NCI-H187 (cell line): ENCODE data around the gene ZNF592.

ENCODE experiments used
- DNase-seq, 2 experiments: peaks; one replicate each; lab custom pipeline; 2025; lab: John Stamatoyannopoulos, UW

The ZNF592 gene

DNA sequence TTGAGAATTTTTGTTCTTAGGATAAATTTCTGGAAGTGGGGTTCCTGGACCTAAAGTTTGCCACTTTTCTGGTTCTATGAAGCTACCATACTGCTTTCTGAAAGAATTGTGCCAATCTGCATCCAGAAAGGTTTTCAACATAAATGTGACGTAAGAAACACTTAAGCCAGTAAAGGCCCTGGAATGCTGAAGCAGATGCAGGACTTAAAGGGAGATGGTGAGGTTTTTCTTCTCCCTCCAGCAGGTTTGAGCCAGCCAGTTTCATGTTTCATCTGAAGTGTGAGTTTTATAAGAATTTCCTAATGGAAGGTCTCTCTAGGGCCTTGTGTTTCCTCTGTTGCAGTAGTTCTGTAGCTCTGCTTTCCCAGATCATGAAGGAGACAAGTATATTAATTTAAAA lies 33.1 kb downstream of the ZNF592 start:
- DNase-seq, result no peak

DNA sequence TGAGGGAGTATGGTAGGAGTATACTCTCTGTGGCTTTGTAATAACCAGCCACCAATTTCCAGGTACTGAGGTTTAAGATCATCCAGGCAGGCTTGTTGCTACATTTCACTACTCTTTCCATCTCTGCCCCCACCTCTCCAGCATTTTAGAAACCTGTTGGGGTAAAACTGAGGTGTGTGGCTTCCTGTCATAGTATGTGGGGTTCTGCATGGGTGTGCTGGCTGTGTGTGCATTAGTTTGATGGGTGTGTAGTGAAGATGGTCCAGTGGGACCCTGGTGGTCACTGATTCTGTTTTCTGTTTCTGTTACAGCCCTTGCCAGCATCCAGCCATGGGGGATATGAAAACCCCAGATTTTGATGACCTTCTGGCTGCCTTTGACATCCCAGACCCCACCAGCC lies 34.0 kb downstream of the ZNF592 start:
- no peak for DNase-seq

GRCh38 chr15:84783493-84784251 lies 35.3 kb downstream of the ZNF592 start:
- DNase-seq, result no peak

DNA sequence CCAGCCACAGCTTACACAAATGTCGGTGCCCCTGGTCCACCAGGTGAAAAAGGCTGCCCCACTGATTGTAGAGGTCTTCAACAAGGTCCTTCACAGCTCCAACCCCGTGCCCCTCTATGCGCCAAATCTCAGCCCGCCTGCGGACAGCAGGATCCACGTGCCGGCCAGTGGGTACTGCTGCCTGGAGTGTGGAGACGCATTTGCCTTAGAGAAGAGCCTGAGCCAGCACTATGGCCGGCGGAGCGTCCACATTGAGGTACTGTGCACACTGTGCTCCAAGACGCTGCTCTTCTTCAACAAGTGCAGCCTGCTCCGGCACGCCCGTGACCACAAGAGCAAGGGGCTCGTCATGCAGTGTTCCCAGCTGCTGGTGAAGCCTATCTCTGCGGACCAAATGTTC lies 35.9 kb downstream of the ZNF592 start:
- no peak for DNase-seq

DNA sequence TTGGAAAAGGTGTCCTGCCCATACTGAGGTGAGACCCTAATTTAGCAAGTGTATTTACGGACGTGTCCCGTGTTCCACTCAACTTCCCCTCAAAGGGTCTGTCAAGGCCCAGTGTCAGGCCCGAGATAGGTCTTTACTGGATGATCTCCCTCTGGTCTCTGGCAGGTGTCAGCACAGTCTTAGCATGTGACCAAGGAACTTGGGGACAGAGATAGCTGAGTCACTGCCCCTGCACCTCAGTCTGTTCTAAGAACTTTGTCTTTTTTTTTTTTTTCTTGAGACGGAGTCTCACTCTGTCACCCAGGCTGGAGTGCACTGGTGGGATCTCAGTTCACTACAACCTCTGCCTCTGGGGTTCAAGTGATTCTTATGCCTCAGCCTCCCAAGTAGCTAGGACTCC lies 36.7 kb downstream of the ZNF592 start:
- no peak for DNase-seq

DNA sequence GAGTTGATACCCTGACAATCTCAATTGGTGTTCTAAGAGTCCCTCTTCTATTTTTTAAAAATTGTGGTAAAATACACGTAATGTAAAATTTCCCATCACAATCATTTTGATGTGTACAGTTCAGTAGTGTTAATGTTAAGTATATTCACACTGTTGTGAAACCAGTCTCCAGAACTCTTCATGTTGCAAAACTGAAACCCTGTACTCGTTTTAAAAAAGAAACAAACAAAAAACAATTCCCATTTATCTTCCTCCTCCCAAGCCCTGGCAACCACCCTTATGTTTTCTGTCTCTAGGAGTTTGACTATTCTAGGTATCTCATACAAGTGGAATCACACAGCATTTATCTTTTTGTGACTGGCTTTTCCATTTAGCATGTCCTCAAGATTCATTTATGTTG lies 40.1 kb downstream of the ZNF592 start:
- DNase-seq, result no peak

- no peak for DNase-seq
Measured at GRCh38 chr15:84789762-84790161, 41.4 kb downstream of the ZNF592 start.

GRCh38 chr15:84790676-84791075 lies 42.3 kb downstream of the ZNF592 start:
- DNase-seq, result no peak

GRCh38 chr15:84791763-84792162 lies 43.4 kb downstream of the ZNF592 start:
- DNase-seq, result no peak

GRCh38 chr15:84793431-84794161 lies 45.2 kb downstream of the ZNF592 start:
- DNase-seq, result no peak

GRCh38 chr15:84794162-84794547 lies 45.8 kb downstream of the ZNF592 start:
- no peak for DNase-seq

GRCh38 chr15:84795186-84795585 lies 46.8 kb downstream of the ZNF592 start:
- DNase-seq, result no peak

- DNase-seq, result no peak
Measured at GRCh38 chr15:84797212-84797611, 48.8 kb downstream of the ZNF592 start.

- DNase-seq, result no peak
Measured at GRCh38 chr15:84797801-84798200, 49.4 kb downstream of the ZNF592 start.

DNA sequence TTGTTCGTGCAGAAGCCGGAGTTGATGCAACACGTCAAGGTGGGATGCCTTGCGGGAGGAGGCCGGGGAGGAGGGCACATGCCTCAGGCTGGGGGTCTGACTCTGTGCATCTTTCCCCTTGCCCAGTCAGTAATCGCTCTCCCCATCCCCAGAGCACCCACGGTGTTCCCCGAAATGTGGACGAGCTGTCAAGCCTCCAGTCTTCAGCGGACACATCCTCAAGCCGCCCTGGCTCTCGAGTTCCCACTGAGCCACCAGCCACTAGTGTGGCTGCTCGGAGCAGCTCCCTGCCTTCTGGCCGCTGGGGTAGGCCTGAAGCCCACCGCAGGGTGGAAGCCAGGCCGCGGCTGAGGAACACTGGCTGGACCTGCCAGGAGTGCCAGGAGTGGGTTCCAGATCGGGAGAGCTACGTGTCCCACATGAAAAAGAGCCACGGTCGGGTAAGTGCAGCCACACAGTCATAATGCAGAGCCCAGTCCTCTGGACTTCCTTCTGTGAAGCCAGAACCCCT lies 50.1 kb downstream of the ZNF592 start:
- DNase-seq, result no peak

DNA sequence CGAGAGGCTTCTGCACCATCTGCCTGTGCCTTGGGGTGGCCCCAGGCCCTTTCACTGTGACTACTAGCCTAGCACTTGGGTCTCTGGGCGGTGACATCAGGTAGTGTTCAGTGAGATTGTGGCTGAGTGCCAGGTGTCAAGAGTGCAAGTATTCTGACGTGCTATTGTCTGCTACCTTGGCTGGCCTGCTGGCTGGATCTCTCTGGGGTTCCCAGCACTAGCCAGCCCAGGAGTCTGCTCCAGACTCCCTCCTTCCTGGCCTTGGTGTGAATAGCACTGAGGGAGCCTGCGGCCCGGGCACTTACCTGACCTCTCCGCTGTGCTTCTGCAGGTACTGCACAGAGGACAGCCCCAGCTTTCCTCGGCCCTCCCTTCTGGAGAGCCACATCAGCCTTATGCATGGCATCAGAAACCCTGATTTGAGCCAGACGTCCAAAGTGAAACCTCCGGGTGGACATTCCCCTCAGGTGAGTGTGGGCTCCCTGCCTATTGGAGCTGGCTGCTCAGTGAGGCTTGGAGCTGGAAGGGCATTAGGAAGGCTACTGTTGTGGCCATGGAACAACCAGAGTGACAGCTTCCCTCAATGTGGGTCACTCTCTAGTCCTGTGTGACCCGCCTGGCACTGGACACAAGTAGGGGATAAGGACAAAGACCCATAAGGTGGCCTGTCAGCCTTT lies 51.3 kb downstream of the ZNF592 start:
- DNase-seq, result no peak

- no peak for DNase-seq
Measured at GRCh38 chr15:84800365-84800806, 52.0 kb downstream of the ZNF592 start.

GRCh38 chr15:84804005-84804900 lies 55.9 kb downstream of the ZNF592 start:
- DNase-seq, result no peak

- no peak for DNase-seq
Measured at GRCh38 chr15:84805221-84805620, 56.8 kb downstream of the ZNF592 start.

- DNase-seq, result no peak
Measured at GRCh38 chr15:84807228-84807627, 58.8 kb downstream of the ZNF592 start.

- no peak for DNase-seq
Measured at GRCh38 chr15:84810073-84810840, 61.9 kb downstream of the ZNF592 start.
